Adrenal gland (tissue), 5 donors: ENCODE results near the gene SYMPK.

Experiments used
- POLR2A ChIP-seq, 2 donors: fragments of 450-650 bp; IDR thresholded peaks; one replicate each; pipeline ENCODE4 v1.6.1; 2017; ENCODE audit warnings: antibody characterized with exemption in 2 of 2, mild to moderate bottlenecking in 2 of 2, moderate library complexity in 1 of 2
- TF ChIP-seq, protein P1 (sequence below), 6 experiments: fragments of 450-650 bp in 4 of 6; fragments of 200-600 bp in 2 of 6; sonication (generic) in 1 of 6; IDR thresholded peaks; 1 replicate in 5 of 6; 2 replicates in 1 of 6; pipeline versions ENCODE4 v1.5.1 to v1.8.0; 2016 to 2021; ENCODE audit warnings: antibody characterized with exemption in 6 of 6, mild to moderate bottlenecking in 2 of 6, moderate library complexity in 1 of 6
- donor health status: DM: no; HTN: no; CAD: no.

DNA sequence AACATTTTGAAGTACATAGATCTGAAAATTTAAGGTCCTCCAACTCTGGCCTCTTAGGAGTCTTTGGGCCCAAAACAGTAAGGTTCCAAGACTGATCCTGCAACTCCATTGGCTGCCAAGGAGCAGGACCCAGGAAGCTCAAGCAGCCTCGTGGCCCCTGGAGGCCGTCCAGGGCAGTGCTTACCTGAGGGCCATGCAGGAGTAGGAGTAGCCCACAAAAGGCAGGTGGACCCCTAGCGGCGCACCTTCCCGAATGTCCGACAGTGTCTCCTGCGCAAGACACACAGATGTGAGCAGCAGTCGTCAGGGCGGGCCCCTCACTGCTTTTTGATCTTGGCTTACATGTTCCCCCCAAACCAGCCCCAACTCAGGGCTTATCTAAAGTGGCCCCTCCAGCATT, 88.2 kb downstream of the SYMPK start:
- TF ChIP-seq, protein P1, sequence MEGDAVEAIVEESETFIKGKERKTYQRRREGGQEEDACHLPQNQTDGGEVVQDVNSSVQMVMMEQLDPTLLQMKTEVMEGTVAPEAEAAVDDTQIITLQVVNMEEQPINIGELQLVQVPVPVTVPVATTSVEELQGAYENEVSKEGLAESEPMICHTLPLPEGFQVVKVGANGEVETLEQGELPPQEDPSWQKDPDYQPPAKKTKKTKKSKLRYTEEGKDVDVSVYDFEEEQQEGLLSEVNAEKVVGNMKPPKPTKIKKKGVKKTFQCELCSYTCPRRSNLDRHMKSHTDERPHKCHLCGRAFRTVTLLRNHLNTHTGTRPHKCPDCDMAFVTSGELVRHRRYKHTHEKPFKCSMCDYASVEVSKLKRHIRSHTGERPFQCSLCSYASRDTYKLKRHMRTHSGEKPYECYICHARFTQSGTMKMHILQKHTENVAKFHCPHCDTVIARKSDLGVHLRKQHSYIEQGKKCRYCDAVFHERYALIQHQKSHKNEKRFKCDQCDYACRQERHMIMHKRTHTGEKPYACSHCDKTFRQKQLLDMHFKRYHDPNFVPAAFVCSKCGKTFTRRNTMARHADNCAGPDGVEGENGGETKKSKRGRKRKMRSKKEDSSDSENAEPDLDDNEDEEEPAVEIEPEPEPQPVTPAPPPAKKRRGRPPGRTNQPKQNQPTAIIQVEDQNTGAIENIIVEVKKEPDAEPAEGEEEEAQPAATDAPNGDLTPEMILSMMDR (IDR thresholded peaks at IDR 0.05), result no peak
- no peak for TF ChIP-seq POLR2A (IDR thresholded peaks at IDR 0.05)
